NCI-H510A treated with DMSO at 0.1 percent for 48 hours (cell line): ENCODE measurements around the gene AK8.
"Not testable (repeated sequence)": the region's sequence is repeated elsewhere in the genome, so short reads cannot be mapped to it uniquely, and the experiment has no call there.

Experiments
- DNase-seq: peaks from one replicate; lab custom pipeline; 2025; lab: John Stamatoyannopoulos, UW

AK8 gene

DNA sequence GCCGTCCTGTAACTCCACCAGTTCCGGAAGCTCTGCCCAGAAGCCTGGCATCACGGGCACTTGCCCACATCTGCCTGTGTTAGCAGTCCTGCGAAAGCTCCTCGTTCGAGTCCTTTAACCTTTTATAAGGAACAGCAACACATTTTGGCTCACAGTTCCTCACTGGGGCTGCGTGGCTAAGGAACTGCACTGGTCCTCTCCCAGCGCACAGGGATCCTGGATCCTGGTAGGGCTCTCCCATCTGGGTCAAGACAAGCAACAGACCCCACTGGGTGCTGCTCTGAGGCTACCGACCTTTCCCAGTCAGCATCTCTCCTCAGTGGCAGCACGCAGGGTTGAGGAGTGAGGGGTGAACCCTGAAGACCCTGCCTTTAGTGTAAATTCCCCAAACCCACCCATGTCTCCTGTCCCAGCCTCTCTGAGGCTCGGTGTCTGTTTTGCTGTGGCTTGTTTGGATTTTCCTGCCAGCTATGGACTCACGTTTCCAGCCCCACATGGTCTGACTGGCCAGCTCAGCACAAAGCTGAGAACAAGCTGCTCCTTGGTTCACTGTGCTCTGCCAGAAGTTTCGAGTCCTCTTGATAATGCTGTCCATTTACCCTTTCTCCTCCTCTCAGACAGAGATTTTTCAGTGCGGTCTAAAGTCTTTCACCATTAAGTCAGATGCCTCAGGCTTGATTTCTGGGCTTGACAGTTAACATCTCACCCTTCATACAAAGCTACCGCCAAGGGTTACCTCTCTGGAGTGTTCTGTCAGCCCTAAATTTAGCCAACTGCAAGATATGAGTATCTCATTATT is 80.0 kb downstream of the AK8 start:
- no peak for DNase-seq

DNA sequence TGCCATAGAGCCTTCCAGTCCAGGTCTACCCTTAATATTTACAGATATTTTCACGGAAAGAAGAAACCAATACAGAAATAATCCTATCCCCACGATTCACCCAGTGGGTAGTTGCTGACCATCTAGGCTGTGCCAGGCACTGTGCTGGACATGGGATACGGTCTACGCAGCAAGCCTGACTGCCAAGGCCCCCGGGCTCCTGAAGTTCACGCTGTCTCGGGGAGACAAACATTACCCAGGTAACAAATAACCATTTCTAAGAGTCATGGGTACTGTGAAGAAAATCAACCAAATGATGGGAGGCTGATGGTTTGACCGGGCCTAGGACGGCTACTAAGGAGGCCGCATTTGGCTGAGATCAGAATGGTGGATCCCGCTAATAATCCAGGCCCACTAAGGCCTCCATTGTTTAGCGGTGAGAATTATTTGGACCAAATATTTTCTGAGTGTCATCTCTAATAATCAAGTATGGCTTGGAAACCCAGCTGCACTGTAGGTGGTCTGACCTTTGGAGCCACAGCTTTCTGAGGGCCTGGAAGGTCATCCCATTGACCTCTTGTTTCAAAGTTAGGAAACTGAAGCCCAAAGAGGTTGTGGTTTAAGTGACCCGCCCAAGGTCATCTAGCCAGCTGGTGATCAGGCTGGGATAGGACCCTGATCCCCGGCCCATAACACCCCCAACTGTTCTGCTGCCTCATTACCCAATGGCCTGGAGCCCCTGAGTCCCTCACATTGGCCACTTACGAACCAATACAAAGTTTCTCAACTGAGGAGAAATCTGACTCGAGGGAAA is 82.4 kb downstream of the AK8 start:
- DNase-seq, result no peak

DNA sequence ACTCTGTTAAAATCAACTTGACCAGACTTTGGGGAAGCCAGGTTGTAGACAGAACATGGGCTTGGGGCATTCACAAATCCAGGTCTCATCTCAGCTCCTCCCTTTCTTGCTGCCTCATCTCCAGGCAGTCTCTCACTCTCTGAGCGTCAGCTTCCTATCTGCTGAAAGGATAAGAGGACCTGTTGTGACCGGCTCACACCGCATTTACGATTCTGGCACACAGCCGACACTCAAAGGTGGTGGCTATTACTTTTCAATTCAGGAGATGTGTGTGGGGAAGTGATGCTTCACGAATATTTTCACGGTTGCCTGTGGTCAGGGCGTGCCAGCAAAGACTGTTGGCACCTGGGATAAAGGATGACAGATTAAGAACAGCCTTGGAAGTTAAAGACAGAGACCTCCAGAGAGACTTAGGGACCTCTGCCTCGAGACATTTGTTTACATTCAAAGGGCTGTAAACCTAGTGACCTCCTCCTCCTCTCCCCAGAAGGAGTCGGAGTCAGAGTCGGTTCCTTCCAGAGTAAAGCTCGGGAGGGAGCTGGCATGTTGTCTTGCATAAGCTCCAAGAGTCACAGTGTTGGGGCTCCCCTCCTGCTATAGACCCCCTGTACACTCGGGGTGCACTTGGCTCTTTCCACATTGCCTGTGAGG is 83.2 kb downstream of the AK8 start:
- DNase-seq, result peak; percentile 5

DNA sequence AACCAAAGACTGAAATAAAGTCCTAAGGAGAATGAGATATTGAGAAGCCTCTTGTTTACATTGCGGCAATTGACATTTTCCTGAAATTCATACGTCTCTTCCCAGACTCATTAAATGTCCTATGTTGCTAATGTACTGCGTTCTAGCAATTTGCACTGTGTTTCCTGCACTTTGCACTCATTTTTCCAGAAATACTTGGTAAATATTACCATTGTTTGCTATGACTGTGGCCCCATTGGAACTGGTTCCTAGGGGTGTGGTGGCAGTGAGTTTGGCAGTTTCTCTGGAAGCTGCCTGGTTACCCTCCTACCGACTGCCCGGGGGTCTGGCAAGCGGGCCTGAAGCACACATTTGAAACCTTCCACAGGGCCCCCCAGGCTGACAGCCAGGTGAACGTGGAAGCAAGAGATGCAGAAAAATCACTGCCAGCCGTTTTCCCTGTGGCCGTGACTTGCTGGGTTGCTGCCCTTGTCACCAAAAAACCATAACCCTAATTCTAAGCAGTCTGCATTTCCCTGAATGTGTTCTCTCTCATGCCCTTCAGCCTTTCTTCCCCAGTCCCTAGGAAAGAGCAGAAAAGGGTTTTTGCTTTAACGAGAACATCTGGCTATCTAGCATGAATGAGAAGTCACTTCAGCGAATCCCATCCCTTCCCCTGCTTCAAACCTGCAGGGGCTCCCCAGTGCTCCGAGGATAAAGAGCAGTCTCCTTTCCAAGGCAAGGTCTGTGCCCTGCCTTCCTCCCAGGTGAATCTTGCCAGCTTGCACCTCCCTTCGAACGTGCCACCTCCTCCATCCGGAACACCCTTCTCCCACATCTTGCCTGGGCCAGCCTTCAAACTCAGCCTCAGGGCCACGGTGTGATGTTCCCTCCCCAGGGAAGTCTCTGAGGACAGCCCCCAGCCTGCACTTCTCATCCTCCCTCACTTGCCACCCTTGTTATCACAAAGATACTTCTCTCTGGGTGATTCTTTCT is 84.2 kb downstream of the AK8 start:
- DNase-seq, result no peak

DNA sequence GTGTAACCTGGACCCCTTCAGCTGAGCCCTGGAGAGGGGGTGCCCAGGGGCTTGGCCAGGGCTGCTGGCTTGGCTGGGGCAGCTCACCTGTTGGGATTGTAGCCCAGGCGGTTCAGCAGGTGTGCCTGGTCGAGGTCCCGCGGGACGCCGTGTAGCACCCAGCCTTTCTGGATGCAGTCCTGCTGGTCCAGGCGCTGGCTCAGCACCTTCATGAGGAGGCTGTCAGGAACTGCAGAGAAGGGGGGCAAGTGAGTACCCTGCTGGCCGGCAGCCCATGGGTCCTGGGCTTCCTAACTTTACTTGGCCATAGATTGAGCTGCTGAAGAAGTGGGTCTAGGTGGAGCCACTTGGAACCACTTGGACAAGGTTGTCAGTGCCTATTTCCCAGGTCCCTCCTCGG is 85.5 kb downstream of the AK8 start:
- no peak for DNase-seq

DNA sequence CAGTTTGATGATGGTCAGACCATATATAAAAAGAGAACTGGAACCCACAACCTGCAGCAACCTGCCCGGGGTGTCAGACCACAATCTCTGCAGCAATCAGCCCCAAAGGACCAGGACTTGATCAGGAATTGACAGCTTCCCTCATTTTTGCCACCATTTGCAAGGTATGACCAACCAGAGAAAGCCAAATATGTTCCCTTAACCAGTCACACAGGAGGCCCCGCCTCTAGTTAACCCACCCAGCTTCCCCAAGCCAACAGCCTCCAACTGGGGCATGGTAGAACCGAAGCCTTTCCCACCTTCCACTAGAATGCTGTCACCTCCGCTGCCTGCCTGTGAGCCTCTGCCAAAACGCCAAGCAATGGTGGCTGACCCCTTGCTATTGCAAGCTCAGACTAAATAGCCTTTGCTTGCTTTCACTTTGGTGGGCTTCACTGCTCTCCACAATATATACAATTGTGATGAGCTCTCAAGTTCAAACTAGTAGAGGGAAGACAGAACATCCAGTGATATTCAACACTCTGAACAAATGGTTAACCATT is 86.3 kb downstream of the AK8 start:
- DNase-seq, result no peak

DNA sequence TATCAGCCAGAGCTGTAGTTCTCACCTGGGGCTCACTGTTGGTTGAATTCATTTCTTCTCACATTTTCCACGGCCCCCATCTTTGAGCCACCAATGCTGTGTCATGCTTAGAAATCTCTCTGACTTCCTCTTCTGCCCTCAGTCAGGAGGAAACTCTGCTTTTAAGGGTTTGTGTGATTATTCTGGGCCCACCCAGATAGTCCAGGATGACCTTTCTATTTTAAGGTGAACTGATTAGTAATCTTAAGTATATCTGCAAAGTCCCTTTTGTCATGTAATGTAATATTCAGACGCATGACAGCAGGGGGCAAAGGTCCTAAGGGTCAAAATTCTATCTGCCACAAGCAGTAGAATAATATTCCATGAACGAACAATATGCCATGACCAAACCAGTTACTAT is 88.4 kb downstream of the AK8 start:
- DNase-seq, result no peak

DNA sequence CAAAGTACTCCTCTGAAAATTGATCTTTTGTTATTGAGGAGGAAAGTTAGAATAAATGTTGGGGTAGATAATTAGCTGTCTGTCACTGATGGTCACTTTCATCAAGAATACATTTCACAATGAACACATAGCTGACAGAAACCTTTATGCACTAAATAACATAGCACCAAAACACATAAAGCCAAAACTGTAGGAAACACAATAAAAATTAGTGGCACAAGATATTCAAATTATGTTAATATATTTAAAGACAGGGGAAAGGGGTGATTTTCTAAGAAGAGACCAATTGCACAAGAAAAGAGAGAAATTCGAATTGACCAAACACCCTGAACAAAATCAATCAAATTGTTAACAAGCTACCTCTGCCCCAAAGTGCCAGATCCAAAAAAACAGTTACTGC is 89.7 kb downstream of the AK8 start:
- DNase-seq, result no peak

DNA sequence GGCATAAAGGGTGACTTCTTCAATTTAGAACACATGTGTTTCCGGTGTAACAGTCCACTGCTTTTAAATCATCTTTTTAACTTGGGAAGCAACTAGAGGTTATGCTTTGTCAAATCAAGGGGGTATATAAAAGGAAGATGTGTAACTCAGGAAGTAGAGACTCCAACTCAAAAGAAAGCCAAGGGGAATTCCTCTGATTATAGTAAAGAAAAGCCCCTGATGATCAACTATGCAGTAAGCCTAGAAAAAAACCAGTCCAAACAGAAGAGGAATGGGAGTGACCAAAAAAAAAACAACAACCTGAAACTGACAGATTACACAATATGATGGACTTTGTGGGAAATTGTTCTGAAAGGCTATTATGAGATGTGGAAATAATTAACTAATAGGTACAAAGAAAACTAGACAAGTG is 90.3 kb downstream of the AK8 start:
- no peak for DNase-seq

DNA sequence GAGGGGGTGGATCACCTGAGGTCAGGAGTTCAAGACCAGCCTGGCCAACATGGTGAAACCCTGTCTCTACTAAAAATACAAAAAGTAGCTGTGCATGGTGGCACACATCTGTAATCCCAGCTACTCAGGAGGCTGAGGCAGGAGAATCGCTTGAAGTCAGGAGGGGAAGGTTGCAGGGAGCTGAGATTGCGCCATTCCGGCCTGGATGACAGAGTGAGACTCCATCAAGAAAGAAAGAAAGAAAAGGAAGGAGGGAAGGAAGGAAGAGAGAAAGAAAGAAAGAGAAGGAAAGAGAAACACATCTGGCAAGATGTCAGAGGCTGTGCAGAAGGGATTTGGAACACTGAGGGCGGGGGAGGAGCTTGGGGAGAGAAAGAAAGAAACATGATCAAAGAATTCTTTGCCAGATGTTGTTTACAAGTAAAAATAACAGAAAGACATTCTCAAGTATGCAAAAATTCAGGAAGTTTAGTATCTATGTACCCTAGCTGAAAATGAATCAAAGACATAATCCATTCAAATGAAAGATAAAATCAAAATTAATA is 93.7 kb downstream of the AK8 start:
- DNase-seq, result no peak

DNA sequence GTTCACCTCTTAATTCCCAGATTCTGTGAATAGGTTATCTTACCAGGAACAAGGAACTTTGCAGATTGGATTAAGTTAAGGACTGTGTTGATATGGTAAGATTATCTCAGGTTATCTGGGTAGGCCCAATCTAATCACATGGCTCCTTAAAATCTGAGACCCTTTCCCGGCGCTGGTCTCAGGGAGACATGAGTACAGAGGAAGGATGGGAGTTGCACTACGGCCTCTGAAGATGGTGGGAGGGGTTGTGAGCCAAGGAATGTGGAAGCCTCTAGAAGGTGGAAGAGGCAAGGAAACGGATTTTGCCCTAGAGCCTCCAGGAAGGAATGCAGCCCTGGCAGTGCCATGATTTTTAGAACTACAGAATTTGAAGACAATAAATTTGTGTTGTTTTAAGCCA is 95.1 kb downstream of the AK8 start:
- no peak for DNase-seq

DNA sequence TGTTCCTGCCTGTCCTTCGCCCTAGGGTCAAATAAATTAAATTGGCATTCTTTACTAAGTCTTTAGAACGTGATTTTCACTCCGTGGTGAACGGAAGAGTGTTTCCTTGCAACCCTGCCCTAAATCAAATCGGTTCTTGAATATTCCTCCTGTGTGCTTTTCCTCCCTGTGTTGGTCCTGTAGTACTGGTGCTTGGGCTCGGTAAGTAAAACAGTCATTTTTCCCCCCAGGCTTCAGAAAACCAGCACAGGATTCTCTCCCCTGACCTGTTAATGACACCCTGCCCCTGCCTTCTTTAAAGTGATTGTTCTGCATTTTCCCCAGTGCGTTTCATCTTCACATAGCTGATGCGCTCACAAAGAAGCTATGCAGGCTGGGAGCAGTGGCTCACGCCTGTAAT is 96.0 kb downstream of the AK8 start:
- no peak for DNase-seq

DNA sequence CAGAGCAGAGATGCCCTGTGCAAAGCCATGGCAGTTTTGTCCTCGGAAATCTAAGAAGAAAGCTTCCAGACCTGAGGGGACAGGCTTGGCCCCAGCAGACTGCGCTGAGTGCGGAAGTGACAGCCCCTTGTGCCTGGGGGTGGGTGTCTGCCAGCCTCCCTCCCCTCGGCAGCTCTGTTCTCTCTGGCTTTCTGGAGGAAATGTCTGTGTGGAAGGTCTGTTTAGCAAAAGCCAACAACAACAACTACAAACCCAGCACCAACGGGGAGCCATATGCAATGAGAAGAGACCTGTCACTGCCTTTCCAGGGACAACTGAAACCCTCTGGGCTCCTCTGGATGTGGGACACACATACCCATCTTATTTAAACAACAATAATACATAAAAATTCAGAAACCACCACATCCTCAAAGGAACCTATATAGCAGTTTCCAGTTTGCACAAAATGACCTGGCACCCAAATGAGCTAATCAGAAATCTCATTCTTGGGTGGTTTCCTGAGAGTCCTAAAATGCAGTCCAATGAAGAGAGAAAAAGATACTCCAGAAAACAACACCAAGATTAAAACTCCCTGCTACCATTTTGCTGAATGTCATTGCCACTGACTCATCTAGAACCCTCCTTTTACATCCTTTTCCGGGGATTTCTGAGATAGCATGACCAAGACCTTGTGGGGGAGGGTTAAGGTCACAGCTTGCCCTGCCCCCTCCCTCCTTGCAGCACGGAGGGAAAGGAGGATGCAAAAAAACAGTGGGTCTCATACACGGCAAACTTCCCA is 97.7 kb downstream of the AK8 start:
- DNase-seq, result no peak

DNA sequence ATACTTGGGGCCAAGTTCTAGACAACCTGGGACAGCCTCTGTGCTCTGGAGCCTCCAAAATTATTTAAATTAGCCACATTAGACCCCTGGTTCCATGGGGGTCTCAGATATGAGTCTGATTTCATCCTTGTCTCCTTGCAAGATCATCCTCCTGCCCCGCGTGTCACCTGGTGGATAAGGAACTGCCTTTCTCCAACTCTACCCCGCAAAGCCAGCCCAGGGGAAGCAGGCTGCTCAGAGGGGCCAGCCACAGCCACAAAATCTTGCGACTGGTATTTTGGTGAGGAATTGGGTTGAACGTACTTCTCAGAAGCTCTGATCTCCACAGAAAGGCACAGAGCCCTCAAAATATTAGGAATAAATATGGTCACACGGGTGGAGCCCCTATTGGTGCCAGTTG is 101.2 kb downstream of the AK8 start:
- no peak for DNase-seq

DNA sequence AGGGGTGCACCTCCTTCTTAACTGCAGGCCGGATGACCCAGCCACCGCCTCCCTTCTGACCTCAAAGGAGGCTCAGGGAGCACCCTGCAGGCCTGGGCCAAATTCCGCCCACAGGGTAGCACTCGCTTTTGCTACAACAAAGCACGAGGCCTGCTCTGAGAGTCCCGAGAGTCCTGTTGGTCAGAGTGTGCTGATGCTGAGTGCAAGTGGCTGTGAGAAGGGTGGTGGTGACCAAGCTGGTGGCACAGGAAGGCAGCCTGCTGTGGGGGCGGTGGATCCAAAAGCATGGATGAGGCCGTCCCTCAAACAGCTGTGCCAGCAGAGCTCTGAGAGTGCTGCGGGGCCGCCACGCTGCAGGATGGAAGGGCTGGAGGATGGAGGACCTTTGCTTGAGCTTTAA is 101.8 kb downstream of the AK8 start:
- DNase-seq, result no peak

DNA sequence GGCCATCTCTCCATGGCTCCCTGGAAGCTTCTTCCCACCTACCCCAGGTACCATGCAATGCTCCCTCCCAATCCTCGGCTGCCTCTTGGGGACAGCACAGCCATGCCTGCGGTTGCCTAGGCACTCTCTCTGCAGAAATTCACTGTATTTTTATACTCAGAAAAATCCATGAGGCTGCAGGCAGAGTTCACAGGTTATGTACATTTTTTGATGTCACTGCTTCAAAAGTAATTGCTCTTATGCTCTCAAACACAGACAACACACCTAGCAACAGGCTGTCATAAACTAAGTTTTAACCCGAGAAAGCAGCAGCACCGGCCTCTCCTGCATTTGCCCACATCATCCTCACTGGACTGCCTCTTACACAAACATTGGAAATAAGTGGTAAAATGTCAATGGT is 102.4 kb downstream of the AK8 start:
- no peak for DNase-seq

DNA sequence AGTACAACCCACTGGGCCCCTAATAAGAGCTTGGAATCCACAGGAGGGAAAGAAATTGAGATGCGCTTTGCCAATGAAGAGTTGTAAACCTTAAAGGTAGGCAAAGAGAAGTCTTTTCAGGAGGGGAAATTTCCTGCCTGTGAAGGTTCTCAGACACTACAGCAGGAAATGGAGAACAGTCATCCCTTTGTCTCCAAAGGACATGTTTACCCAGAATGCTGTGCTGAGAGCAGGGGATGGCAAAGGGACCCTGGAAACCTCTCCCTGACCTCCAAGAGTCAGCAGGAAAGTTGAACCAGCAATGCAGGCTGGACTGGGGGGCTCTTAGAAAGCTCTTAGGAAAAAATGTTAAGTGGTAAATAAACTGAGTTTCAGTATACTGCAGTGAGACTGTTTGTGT is 103.2 kb downstream of the AK8 start:
- DNase-seq, result no peak

DNA sequence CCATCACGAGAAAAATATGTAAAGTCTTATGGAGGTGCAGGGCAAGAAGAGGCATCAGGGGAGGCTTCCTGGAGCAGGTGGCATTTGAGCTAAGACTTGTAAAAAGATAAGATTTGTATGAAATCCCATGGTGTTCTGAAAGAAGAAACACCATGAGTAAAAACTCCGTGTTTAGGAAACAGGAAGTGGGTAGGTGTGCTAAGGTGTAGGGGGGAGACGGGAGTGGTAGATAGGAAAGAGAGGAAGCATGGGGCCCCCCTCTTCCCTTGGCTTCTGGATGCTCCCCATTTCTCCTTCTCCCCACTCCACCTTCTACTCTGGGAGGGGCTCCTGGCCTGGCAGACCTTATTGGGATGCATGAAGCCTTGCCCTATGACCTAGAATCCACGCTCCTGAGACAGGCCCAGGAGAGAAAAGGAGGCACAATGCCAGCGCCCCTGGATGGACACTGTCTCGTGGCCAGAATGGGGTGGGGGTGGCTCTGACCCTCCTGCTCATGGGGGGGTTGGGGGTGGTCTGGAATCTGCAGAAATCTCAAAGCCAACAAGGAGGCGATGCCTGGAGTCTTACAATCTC is 104.2 kb downstream of the AK8 start:
- DNase-seq, result no peak

DNA sequence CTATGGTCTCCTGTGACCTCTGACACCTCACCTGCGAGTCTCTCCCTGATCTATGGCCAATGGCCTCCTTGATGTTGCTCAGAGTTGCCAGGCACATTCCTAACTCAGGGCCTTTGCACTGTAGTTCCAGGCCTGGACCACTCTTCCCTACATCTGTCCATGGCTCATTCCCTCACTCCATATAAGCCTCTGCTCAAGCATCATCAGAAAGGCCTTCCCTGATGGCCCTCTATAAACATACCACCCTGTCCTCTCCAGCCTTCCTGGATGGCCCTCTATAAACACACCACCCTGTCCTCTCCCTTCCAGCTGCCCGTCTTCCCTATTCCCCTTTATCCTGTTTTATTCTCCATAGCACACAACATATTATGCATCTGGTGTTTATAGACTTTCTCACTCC is 105.0 kb downstream of the AK8 start:
- DNase-seq, result no peak

DNA sequence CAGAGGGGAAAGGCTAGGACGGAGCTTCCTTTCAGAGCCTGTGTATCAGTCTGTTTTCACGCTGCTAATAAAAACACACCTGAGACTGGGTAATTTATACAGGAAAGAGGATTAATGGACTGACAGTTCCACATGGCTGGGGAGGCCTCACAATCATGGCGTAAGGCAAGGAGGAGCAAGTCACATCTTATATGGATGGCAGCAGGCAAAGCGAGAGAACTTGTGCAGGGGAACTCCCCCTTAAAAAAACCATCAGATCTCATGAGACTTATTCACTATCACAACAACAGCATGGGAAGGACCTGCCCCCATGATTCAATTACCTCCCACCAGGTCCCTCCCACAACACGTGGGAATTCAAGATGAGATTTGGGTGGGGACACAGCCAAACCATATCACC is 106.3 kb downstream of the AK8 start:
- DNase-seq, result not testable (repeated sequence)
